CD4-positive, alpha-beta T cell treated with Interferon gamma for 1 hour (primary cell): ENCODE measurements around the gene TTC39A.

Source experiments
- DNase-seq: peaks from one replicate; pipeline ENCODE4 v3.0.0-alpha.2; 2020

TTC39A gene

DNA sequence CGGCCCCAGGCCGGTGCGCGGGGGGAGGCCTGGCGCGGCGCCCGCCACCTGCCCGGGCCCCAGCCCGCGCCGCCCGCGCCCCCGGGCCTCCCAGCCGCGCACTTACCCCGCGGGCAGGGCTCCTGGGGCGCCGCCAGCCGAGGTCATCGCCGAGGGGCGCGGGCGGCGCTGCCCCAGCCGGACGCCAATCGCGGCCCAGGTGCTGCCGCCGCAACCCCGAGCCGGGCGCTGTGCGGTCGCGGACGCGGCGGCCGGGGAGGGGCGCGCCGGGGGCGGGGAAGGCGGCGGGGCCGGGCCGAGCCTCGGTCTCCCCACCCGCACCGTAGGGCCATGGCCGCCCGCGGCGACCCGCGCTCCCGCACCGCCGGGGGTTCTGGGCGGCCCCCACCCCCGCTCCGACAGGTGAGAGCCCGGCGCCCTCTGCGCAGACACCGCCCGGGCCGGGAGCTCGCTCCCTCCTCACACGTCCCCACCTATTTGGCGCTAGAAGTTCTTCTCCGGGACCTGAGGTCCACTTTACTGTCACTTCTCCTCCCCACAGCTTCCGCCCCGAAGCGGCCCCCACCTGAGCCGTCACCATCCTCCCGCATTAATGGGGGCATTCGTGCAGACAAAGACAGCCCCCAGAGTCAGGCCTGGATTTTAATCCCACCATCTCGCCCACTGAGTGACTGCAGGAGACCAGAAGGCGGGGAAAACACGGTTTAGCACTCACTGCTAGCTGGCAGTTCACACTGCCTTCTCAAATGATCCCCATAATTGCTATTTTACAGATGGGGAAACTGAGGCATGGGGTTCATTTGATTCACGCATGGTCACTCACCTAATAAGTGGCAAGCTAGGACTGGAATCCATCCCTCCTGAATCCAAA, at the start of gene TTC39A:
TSS of gene TTC39A (minus strand) at position 232 of the 871 bp plus-strand sequence. CDS start at position 147, 85 bp downstream.
- no peak for DNase-seq

DNA sequence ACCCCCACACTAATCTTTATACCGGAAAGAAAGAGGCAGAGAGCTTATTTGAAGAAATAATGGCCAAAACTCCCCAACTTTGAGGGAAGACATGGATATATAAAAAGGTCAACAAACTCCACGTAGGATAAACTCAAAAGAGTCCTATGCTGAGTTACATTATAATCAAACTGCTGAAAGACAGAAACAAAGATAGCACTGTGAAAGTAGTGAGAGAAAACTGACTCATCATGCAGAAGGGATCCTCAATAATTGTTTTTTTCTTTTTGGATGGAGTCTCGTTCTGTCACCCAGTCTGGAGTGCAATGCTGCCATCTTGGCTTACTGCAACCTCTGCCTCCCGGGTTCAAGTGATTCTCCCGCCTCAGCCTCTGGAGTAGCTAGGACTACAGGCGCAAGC, 48.5 kb upstream of the TTC39A start:
- no peak for DNase-seq

DNA sequence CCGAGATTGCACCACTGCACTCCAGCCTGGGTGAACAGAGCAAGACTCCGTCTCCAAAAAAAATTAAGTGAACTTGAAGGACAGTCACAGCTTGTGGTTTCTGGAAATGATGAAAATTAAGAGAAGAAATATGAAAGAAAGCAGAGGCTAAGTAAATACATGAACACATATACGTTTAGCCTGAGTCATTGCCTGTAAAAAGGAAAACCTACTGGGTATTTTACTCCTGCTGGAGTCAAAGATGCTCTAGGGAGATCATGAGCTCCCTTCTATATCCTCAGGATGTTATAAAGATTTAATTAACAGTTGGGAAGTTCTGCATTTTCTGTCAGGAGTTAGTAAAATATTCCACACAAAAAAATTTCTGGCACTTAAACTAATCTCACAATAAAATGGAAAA, 43.5 kb upstream of the TTC39A start:
- DNase-seq, result no peak

DNA sequence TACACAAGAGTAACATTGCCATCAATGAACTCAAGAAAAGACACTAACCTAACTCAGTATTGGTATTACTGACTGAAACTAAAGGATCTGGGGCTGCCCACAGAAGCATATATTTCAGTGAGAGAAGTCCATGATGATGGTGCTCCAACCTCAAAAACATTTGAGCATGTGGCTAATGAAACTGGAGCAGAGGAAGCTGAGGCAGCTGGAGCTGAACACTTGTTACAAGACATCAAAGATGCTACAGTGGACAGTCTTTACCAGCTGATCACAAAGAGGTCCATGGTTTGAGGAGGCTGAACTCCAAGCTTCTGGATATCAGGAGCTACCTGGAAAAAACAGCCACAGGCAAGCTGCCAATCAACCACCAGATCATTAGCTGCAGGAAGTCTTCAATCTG, 42.2 kb upstream of the TTC39A start:
- no peak for DNase-seq

DNA sequence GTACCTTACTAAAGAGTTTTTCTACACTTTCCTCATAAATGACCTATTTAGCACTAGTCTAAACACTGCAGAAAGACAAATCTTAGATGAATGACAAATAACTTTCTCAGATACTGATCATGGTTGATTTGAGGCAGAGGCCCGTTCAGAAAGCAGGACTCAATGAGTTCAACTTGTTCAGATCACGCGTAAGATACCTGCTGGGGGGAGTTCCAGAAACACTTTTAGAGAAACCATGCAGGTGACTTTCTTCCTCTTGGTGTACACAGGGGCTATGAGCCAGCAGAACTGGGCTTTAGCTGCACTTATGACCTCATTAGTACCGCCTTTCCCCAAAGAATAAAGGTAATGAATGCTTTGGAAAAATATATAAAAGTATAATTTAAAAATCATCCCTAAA, 38.8 kb upstream of the TTC39A start:
- no peak for DNase-seq

DNA sequence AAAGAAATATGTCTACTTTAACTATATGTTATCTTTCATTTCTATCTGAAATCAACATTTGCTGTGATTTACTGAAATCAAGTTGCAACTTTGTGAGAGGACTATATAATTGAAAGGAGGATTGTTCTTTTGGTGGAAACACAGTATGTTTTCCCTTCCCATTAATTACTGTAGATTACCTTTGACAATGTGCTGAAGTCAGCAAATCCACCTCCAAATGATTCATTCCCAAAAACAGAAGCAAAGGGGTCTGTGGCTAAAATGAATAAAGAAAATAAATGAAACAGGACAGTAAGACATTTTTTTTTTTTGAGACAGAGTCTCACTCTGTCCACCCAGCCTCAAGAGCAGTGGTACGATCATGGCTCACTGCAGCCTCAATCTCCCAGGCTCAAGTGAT, 35.4 kb upstream of the TTC39A start:
- DNase-seq, result no peak

DNA sequence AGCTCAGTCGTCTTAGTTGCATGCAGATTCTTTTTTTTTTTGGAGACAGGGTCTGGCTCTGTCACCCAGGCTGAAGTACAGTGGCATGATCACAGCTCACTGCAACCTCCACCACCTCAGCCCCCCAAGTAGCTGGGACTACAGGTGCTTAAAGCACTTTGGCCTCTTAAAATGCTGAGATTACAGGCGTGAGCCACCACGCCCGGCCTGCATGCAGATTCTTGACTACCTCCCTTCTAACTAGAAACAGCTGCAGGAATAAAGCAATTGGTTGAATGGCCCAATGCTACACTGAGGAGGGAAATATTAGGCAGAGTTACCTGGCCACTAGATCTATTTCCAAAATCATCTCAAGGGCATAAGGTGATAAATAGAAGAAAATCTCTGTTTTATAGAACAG, 29.5 kb upstream of the TTC39A start:
- no peak for DNase-seq

DNA sequence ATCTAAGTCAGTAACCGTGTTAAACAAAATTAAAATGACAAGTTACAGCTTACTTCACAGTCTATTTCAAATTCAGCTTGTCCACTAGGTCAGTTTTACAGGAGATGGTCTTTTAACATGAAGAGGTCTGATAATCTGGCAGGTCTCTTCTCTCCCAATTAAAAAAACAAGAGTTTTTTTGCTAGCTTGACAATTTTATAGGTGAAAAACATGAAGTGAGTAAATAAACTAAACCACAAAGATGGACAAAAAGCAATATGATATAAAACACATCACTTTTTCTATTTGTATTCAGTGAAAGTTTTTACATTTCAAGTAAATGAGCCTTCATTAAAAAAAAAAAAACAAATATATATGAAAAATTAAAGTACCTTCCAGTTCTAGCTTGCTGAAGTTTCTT, 25.0 kb upstream of the TTC39A start:
- DNase-seq, result no peak

DNA sequence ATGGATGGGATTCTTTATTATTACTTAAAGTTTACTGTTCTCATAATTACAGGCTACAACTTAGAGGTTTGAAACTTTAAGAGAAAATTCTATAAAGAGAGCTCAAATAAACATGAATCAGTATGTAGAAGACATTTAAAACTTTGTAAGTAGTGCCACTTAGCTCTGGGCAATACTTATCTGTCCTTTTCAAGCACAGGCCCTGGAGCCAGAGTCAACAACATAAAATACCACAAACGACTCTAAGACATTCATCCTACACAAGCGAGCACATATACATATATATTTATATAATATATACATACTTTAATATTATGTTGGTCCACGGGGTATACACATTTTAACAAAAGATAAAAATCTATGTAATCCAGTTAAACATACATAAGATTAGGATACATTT, 24.1 kb upstream of the TTC39A start:
- no peak for DNase-seq

DNA sequence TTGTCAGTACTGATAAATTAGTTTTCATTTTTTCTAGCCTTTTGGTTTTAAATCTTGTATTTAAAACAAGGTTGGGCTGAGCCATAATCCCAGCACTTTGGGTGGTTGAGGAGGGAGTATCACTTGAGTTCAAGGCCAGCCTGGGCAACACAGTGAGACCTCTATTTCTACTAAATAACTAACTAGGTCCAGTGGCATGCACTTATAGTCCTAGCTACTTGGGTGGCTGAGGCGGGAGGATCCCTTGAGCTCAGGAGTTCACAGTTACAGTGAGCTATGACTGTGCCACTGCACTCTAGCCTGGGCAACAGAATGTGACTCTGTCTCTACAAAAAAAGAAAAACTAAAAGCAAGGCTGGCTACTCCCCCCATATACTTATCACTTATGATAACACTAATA, 21.5 kb upstream of the TTC39A start:
- no peak for DNase-seq

DNA sequence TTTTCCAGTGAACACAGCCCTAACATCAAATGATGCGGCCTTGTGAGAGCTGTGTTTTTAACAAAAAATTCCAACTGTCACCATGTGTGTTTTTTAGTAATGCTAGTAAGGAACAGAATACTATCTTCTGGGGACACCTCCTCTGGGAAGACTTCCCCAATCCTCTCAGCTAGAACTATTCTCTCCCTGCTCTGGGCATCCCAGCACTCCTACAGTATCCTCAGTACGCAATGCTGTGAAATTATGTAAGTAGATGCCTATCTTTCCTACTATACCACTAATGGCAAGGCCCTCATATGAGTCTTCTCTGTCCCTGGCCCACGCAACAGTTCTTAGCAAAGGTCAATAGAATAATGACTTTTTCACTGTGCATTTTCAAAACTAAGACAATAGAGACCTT, 19.5 kb upstream of the TTC39A start:
- no peak for DNase-seq

DNA sequence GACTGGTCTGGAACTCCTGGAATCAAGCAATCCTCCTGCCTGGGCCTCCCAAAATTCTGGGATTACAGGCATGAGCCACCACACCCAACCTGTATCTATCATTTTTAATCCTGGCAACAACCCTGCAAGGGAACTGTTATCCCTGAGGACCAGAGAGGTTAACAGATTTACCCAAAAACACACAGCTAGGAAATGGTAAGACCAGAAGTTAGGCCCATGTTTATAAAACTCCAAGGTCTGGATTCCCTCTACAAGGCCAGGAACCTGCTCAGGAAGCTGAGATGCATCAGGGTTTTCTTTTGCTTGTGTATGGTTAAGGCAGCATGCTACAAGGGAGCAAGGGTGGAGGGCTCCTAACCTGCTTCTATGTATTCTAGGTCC, 17.8 kb upstream of the TTC39A start:
- no peak for DNase-seq

DNA sequence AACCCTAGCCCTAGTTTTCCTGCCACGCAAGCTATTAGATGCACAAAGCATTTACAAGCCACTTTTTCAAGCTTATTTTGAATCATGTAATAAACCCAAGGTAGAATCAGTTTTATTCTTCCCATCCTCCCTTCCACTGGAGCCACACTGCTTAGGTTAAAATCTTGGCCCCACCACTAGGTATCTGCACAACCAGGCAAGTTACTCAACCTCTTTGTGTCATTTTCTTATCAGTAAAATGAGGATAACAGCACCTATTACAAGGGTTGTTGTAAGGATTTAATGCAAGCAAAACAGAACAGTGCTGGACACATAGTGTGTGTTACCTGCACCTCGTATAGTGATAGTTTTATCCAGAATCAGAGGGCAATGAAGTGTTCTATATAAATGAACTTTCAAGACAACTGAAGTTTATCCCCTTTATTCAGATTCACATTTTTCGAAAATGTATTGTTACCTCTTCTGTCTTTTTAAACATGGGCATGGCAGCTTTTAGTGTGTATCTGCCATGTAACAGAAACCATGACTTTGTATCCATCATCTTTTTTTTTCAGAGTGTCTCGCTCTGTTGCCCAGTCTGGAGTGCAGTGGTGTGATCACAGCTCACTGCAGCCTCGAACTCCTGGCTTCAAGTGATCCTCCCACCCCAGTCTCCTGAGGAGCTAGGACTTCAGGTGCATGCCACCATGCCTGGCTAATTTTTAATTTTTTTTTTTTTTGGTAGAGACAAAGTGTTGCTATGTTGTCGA, 17.2 kb upstream of the TTC39A start:
- DNase-seq, result no peak

DNA sequence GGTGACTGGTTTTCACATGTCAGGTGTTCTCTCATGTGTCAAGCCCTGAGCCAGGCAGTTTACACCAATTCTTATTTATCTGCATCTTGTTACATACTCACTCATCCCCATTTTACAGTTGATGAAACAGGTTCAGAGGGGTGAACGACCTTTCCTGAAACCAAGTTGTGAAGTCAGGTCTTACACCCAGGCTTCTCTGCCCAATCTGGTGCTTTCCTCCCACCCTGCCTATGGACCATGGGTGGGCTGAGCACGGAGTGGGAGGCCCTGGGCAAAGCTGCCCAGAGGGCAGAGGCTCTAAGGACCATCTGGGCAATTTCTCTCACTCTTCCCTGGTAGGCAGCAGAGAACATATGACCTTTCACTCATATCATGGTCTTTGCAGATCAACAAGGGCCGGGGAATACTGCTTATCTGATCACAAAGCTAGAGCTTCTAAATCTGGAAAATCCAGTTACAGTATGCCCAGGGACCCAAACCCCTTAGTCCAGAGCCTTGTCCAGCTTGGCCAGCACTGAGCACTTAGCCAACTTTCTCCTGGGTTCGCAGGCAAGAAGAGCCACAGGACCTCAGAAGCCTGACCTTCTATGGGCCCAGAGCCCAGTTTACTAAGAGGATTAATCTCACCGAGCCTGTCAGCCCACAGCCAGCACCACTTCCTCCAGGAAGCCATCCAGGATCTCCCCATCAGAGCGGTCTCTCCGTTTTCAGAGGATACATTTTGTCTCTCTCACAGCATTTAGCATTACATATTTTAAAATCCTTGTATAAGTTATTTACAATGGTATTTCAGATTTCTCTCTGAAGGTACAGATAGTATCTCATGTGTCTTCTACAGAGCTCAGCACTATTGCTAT, 16.0 kb upstream of the TTC39A start:
- no peak for DNase-seq

DNA sequence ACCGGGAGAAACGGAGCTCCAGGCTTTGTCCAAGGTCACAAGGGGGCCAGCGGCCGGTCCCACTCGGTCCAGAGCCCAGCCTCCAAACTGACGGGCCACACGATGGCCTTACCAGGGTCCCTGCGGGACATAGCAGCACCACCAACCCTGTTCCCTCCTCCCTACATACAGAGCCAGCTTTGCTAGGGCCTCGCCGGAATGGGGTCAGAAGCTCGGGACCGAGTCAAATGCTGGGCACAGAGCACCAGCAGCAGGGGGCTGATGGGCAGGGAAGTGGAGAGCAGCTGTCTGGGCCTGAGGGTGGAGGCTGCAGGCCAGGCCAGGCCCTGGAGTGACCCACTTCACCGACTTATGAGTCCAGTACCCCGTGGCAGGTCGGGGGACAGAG, 14.9 kb upstream of the TTC39A start:
- no peak for DNase-seq

DNA sequence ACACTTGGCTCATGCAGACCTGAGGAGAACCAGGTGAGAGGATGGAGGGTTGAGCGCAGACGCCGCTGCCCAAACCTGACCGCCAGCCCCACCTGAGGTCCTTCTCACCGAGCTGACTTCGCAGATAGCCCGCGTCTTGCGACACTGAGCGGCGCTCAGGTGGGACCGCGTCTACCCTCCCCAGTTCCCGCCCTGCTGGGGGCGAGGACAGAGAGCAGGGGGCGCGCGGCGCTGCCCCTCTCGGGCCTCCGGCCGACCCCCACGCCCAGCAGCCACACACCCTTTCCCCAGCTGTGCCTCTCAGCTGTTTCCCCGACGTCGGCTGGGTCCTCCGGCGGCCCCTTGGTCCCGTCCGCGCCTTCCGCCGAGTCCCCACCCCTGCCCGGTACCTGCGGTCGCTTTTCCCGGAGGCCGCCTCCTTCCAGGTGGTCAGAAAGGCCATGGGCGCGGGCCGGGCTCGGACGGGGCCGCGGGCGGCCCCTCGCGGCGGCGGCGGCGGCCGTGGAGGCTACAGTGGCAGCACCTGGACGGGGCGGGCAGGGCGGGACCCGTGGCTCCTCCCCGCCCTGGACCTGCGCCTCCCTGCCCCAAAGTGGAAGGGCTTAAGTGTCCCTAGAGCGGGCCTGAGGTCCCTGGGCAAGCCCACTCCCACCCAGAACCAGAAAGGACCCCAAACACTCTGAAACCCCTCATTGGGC, 14.4 kb upstream of the TTC39A start:
- DNase-seq, result no peak

DNA sequence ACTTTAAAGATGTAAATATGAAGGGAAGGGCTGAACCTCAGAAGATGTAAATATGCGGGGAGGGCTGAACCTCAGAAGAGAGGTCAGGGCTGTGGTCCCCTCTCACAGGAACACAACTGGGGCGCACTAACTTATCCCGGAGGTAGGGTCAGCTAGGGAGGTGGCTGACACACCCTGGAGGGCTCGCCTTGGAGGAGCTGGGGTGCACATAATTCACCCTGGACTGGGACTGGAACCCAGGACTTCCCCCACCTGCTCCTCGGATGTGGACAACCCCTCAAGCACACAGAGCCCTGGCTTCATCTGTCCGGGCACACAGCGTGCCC, 13.9 kb upstream of the TTC39A start:
- no peak for DNase-seq

DNA sequence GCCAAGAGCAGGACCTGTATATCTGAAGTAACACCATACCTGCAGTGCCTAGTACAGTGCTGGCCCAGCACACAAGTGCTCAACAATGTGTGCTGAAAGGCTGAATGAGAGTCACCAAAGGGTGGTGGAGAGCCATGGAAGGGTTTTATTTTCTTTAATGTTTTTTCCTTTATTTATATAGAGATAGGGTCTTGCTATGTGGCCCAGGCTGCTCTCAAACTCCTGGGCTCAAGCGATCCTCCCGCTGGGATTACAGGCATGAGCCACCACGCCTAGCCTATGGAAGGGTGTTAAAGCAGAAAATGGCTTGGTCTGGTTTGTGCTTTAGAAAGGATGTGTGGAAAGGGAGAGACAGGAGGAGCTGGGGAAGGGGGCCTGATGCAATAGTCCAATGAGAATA, 13.3 kb upstream of the TTC39A start:
- no peak for DNase-seq

DNA sequence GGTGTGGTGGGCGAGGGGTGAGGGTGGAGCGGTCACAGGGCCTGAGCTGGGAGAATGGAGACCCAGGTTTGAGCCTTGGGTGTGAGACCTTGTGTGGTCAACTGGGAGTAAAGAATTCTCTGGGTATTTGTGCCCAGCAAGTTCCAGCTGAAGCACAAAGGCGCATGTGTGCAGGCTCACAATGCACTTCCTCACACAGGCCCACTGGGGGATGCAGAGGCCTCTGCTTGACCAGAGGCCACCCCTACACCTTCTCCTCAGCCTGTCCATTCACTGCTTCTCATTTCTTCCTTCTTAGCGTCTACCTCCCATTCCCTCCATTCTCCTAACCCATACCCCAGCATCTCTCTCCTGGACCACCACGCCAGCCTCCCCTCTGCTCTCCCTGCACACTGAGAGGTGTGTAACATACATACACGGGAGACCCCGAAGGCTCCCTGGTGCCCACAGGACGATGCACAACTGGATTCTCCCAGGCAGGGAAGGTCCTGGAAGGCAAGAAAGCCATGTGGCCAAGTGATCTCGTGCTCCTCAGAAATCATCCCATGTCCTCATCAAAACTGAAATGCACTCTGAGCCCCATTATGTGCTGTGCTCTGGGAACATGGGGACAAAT, 12.3 kb upstream of the TTC39A start:
- DNase-seq, result no peak

DNA sequence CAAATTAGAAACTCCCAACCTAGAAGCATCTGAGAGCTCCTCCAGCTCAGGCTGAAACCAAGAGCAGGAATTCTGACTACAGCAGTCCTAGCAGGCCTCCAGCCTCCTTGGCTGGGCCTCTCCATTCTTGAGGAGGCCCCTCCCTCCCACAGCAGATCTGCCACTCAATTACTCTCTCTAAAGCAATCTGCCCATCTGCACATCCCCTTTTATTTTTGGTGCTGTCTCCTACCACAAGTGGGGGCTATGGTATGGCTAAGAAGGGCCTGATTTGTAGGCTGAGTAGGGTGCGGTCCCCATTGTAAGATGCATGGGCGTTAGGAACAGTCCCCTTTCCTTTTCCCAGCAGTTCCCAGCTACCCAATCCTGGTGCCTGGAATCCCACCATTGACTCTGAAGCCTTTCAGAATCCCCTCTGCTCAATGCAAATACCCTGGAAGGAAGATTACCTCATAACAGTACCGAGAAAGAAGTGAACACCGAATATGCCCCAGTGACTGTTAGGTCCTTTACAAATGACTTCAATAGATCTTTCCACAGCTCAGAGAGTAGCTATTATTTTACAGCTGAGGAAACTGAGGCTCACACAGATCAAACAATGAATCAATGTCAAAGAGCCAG, 11.6 kb upstream of the TTC39A start:
- no peak for DNase-seq

DNA sequence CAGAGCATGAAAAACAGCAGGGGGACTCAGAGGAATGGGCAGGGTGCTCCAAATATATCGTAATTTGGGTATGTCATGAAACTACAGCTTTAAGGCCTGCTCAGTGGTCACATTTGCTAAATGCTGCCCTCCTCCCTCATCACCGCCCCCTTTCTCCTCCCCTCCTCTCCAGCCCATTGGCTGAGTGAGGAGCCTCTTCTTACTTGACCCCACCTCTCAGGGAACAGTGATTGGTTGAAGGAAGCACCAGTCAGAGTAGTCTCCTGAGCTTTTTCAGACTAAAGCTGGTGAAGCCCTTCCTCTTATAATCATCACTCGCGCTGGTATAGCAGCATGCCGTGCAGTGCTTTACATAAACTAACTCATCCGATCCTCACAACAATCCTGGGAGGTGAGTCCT, 10.0 kb upstream of the TTC39A start:
- DNase-seq, result no peak

DNA sequence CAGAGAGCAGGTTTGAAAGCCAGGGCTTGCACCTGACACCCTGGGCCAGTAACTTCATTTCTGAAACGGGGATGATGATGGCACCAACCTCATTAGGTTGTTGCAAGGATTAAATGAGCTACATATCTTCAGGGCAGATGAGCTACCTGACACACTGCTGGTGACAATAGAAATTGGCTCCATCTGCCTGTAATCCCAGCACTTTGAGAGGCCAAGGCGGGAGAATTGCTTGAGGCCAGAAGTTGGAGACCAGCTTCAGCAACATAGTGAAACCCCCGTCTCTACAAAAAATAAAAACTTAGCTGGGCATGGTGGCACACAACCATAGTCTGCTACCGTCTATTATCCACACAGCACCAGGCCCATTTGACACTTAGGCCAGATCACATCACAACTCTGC, 6.3 kb upstream of the TTC39A start:
- no peak for DNase-seq
